H9 (cell line): ENCODE data around the gene DMD. TPM values are rescaled to one million over a fixed set of nuclear protein-coding genes. Genes with fewer than 3 reads are reported as not detected.

Source experiments
- DNase-seq: peaks from one replicate; pipeline ENCODE4 v3.0.0-alpha.2; 2017
- H2AFZ ChIP-seq: one replicate; pipeline ENCODE4 v1.6.1; 2013; ENCODE audit warnings: mild to moderate bottlenecking, low read length, control low read depth, moderate library complexity
- H2AK5ac ChIP-seq: 2 replicates; pipeline ENCODE4 v1.6.1; 2013; ENCODE audit warnings: low read length, control low read depth, mixed read lengths; ENCODE audit not compliant: insufficient read length
- H2BK120ac ChIP-seq: one replicate; pipeline ENCODE4 v1.6.1; 2013; ENCODE audit warnings: low read depth, mild to moderate bottlenecking, low read length, control low read depth, inconsistent platforms; ENCODE audit not compliant: poor library complexity, severe bottlenecking
- H2BK12ac ChIP-seq: 2 replicates; pipeline ENCODE4 v1.6.1; 2013; ENCODE audit warnings: low read length, control low read depth, mixed read lengths, low read depth; ENCODE audit not compliant: insufficient read length
- H2BK15ac ChIP-seq: 2 replicates; pipeline ENCODE4 v1.6.1; 2013; ENCODE audit warnings: low read depth, low read length, control low read depth
- H2BK20ac ChIP-seq: one replicate; pipeline ENCODE4 v1.6.1; 2013; ENCODE audit warnings: low read depth, mild to moderate bottlenecking, low read length, control low read depth, inconsistent platforms; ENCODE audit not compliant: poor library complexity, severe bottlenecking
- H2BK5ac ChIP-seq: 2 replicates; pipeline ENCODE4 v1.6.1; 2013; ENCODE audit warnings: low read length, control low read depth, mixed read lengths; ENCODE audit not compliant: insufficient read length
- H3K14ac ChIP-seq: 2 replicates; pipeline ENCODE4 v1.6.1; 2013; ENCODE audit warnings: low read length, control low read depth; ENCODE audit not compliant: insufficient read depth
- H3K18ac ChIP-seq: 2 replicates; pipeline ENCODE4 v1.6.1; 2013; ENCODE audit warnings: low read depth, mild to moderate bottlenecking, mixed read lengths, low read length, control low read depth; ENCODE audit not compliant: insufficient read length
- H3K23ac ChIP-seq: 2 replicates; pipeline ENCODE4 v1.6.1; 2013; ENCODE audit warnings: low read length, control low read depth, mixed read lengths, low read depth; ENCODE audit not compliant: insufficient read length
- H3K23me2 ChIP-seq: 2 replicates; pipeline ENCODE4 v1.6.1; 2013; ENCODE audit warnings: low read depth, mild to moderate bottlenecking, mixed read lengths, low read length, control low read depth; ENCODE audit not compliant: insufficient read length, poor library complexity, severe bottlenecking
- H3K27ac ChIP-seq: 2 replicates; pipeline ENCODE4 v1.5.1; 2013; ENCODE audit warnings: low read length, control low read depth, mixed read lengths, low read depth; ENCODE audit not compliant: insufficient read length
- H3K27me3 ChIP-seq: 2 replicates; pipeline ENCODE4 v1.6.1; 2013; ENCODE audit warnings: low read length, control low read depth, inconsistent platforms; ENCODE audit not compliant: insufficient read depth
- H3K4ac ChIP-seq: 2 replicates; pipeline ENCODE4 v1.6.1; 2013; ENCODE audit warnings: low read depth, mild to moderate bottlenecking, control low read depth, inconsistent platforms, low read length, moderate library complexity
- H3K4me1 ChIP-seq: 2 replicates; pipeline ENCODE4 v1.6.1; 2013; ENCODE audit warnings: low read length, control low read depth, inconsistent platforms; ENCODE audit not compliant: insufficient read depth
- H3K4me2 ChIP-seq: 2 replicates; pipeline ENCODE4 v1.6.1; 2013; ENCODE audit warnings: low read length, control low read depth, mixed read lengths; ENCODE audit not compliant: insufficient read length, insufficient read depth
- H3K56ac ChIP-seq: 2 replicates; pipeline ENCODE4 v1.6.1; 2013; ENCODE audit warnings: low read depth, mild to moderate bottlenecking, mixed read lengths, low read length, control low read depth; ENCODE audit not compliant: insufficient read length
- H3K79me1 ChIP-seq: 2 replicates; pipeline ENCODE4 v1.6.1; 2013; ENCODE audit warnings: low read depth, mild to moderate bottlenecking, moderate library complexity, low read length, control low read depth, inconsistent platforms; ENCODE audit not compliant: insufficient read depth, poor library complexity, severe bottlenecking
- H3K79me2 ChIP-seq: 2 replicates; pipeline ENCODE4 v1.6.1; 2013; ENCODE audit warnings: low read length, control low read depth, inconsistent platforms; ENCODE audit not compliant: insufficient read depth
- H3K9ac ChIP-seq: 2 replicates; pipeline ENCODE4 v1.6.1; 2013; ENCODE audit warnings: low read length, control low read depth, mixed read lengths; ENCODE audit not compliant: insufficient read length; ENCODE audit errors: extremely low read depth
- H3K9me3 ChIP-seq: one replicate; pipeline ENCODE4 v1.6.1; 2013; ENCODE audit warnings: low read depth, low read length, inconsistent platforms; ENCODE audit not compliant: control insufficient read depth
- H3T11ph ChIP-seq: one replicate; pipeline ENCODE4 v1.6.1; 2013; ENCODE audit warnings: mild to moderate bottlenecking, low read length, control low read depth, inconsistent platforms
- H4K20me1 ChIP-seq: one replicate; pipeline ENCODE4 v1.6.1; 2013; ENCODE audit not compliant: control insufficient read depth, insufficient read length, insufficient read depth
- H4K5ac ChIP-seq: 2 replicates; pipeline ENCODE4 v1.6.1; 2013; ENCODE audit warnings: low read depth, mild to moderate bottlenecking, mixed read lengths, low read length, control low read depth; ENCODE audit not compliant: insufficient read length
- H4K8ac ChIP-seq: replicated peaks from 2 replicates; pipeline ENCODE4 v1.6.1; 2013; ENCODE audit warnings: low read length, control low read depth, mixed read lengths, low read depth; ENCODE audit not compliant: insufficient read length
- H4K91ac ChIP-seq: 2 replicates; pipeline ENCODE4 v1.6.1; 2013; ENCODE audit warnings: low read depth, mild to moderate bottlenecking, moderate library complexity, mixed read lengths, low read length, control low read depth; ENCODE audit not compliant: insufficient read length
- H3K27ac Mint-ChIP-seq, 3 experiments: 2 replicates in 2 of 3; 3 replicates in 1 of 3; pipeline ENCODE4 v1.8.0; 2020 to 2021; ENCODE audit warnings: mixed read lengths in 3 of 3, mild to moderate bottlenecking in 1 of 3, moderate library complexity in 1 of 3
- H3K27me3 Mint-ChIP-seq: 2 replicates; pipeline ENCODE4 v1.8.0; 2021; ENCODE audit warnings: low read depth, mild to moderate bottlenecking, moderate library complexity, mixed read lengths
- H3K36me3 Mint-ChIP-seq, 3 experiments: 2 replicates in 2 of 3; 3 replicates in 1 of 3; pipeline ENCODE4 v1.8.0; 2020 to 2021; ENCODE audit warnings: low read depth in 3 of 3, mixed read lengths in 3 of 3; ENCODE audit not compliant: insufficient read depth in 1 of 3
- H3K4me1 Mint-ChIP-seq, 2 experiments: 2 replicates each; pipeline ENCODE4 v1.8.0; 2020; ENCODE audit warnings: mixed read lengths in 2 of 2
- H3K4me3 Mint-ChIP-seq, 2 experiments: 2 replicates in 1 of 2; 3 replicates in 1 of 2; pipeline ENCODE4 v1.8.0; 2020 to 2021; ENCODE audit warnings: mild to moderate bottlenecking in 2 of 2, mixed read lengths in 2 of 2, moderate library complexity in 1 of 2
- H3K9me3 Mint-ChIP-seq, 2 experiments: 2 replicates in 1 of 2; 3 replicates in 1 of 2; pipeline ENCODE4 v1.8.0; 2020; ENCODE audit warnings: mild to moderate bottlenecking in 2 of 2, mixed read lengths in 2 of 2, moderate library complexity in 1 of 2
- WGBS: extraction: QIAGEN DNeasy Blood & Tissue Kit; methylation state at CpG from one replicate; pipeline ENCODE4 v1.1.7; 2013; ENCODE audit warnings: missing lambda C conversion rate, low lambda C conversion rate, mixed read lengths; ENCODE audit not compliant: insufficient read length; ENCODE audit errors: extremely low coverage; 5-methylcytosine and 5-hydroxymethylcytosine counted together
- total RNA-seq: library from RNA; stranded (reverse); gene quantifications from 2 replicates; pipeline ENCODE4 v1.2.1, GENCODE V29; 2021
- TF ChIP-seq, protein P1 (sequence below): fragments of 200-600 bp; sonication (generic); conservative IDR thresholded peaks from 3 replicates; pipeline ENCODE4 v1.8.0; 2021; ENCODE audit warnings: antibody characterized with exemption, mild to moderate bottlenecking

Gene DMD
- total RNA-seq, 1 experiment from 2014 or later, result 3.8 TPM

DNA sequence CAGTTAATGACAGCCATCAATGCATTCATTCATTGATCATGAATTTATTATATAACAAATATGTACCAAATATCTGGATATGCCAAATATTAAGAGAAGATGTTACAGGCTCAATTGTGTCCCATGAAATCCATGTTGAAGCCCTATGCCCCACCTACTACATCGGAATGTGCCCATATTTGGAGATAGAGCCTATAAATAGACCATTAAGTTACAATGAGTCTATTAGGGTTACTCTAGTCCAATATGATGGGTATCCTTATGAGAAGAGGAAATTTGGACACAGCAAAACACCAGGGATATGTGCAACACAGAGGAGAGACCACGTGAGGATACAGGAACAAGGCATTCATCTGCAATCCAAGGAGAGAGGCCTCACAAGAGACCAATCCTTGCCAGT lies 634.5 kb downstream of the DMD start:
- Histone ChIP-seq H4K5ac (no peak overlapping the region), H3K14ac (no peak overlapping the region), H3K27ac (no peak overlapping the region), H3K27me3 (no peaks in the 10 kb centered on the region), H2AK5ac (no peak overlapping the region), H2BK20ac (no peak overlapping the region), H2AFZ (no peak overlapping the region), H4K20me1 (no peaks in the 10 kb centered on the region), H3T11ph (no peak overlapping the region), H3K23ac (no peak overlapping the region), H3K9me3 (no peaks in the 10 kb centered on the region), H4K91ac (no peak overlapping the region), H3K4ac (no peak overlapping the region), H3K4me2 (no peak overlapping the region), H3K18ac (no peak overlapping the region), H3K23me2 (no peaks in the 10 kb centered on the region), H3K9ac (no peak overlapping the region), H3K56ac (no peak overlapping the region), H2BK15ac (no peak overlapping the region), H3K79me1 (no peaks in the 10 kb centered on the region), H2BK120ac (no peak overlapping the region), H2BK12ac (no peak overlapping the region), H3K79me2 (no peaks in the 10 kb centered on the region), H3K4me1 (peaks cover 2% of the 10 kb centered on the region; the same call in 1 of the 2 replicates), H2BK5ac (no peak overlapping the region), H4K8ac (no peak overlapping the region)
- Mint-ChIP-seq H3K36me3 (no peaks in the 10 kb centered on the region; a peak in 1 of 7 replicates), H3K27me3 (peaks cover 6% of the 10 kb centered on the region; the same call in 1 of the 2 replicates), H3K9me3 (peaks cover 0 to 27% of the 10 kb centered on the region in 2 experiments; a peak in 4 of 5 replicates), H3K4me1 (peaks cover 8 to 10% of the 10 kb centered on the region in 2 experiments), H3K4me3 (no peak overlapping the region), H3K27ac (no peak overlapping the region)
- WGBS, result no CpG with 5 or more reads among the region's 2 CpGs
- no peak for DNase-seq
- TF ChIP-seq, protein P1, sequence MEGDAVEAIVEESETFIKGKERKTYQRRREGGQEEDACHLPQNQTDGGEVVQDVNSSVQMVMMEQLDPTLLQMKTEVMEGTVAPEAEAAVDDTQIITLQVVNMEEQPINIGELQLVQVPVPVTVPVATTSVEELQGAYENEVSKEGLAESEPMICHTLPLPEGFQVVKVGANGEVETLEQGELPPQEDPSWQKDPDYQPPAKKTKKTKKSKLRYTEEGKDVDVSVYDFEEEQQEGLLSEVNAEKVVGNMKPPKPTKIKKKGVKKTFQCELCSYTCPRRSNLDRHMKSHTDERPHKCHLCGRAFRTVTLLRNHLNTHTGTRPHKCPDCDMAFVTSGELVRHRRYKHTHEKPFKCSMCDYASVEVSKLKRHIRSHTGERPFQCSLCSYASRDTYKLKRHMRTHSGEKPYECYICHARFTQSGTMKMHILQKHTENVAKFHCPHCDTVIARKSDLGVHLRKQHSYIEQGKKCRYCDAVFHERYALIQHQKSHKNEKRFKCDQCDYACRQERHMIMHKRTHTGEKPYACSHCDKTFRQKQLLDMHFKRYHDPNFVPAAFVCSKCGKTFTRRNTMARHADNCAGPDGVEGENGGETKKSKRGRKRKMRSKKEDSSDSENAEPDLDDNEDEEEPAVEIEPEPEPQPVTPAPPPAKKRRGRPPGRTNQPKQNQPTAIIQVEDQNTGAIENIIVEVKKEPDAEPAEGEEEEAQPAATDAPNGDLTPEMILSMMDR, result no peak
